ENCODE measurements around the gene SPG7. TPM values are rescaled to one million over a fixed set of nuclear protein-coding genes. Genes with fewer than 3 reads are reported as not detected.

The SPG7 gene
- total RNA-seq, 1 donor from 2014 or later, result 166 TPM

GRCh38 chr16:89482150-89482816 lies 25.9 kb upstream of the SPG7 start:
- DNase-seq, result no peak
- H3K27ac Mint-ChIP-seq (ENCODE audit: unreplicated experiment), result peak overlapping the region; percentile 75

GRCh38 chr16:89482817-89483205 lies 25.4 kb upstream of the SPG7 start:
- Mint-ChIP-seq H3K9me3 (ENCODE audit: unreplicated experiment) (peaks cover 22% of the 10 kb centered on the region), H3K4me3 (ENCODE audit: unreplicated experiment) (peak overlapping the region; percentile 77), H3K36me3 (ENCODE audit: unreplicated experiment) (no peaks in the 10 kb centered on the region), H3K4me1 (ENCODE audit: low read depth, unreplicated experiment) (peaks cover 75% of the 10 kb centered on the region), H3K27me3 (ENCODE audit: unreplicated experiment) (peaks cover 16% of the 10 kb centered on the region), H3K27ac (ENCODE audit: unreplicated experiment) (peak overlapping the region; percentile 54)
- TF ChIP-seq, protein P1, sequence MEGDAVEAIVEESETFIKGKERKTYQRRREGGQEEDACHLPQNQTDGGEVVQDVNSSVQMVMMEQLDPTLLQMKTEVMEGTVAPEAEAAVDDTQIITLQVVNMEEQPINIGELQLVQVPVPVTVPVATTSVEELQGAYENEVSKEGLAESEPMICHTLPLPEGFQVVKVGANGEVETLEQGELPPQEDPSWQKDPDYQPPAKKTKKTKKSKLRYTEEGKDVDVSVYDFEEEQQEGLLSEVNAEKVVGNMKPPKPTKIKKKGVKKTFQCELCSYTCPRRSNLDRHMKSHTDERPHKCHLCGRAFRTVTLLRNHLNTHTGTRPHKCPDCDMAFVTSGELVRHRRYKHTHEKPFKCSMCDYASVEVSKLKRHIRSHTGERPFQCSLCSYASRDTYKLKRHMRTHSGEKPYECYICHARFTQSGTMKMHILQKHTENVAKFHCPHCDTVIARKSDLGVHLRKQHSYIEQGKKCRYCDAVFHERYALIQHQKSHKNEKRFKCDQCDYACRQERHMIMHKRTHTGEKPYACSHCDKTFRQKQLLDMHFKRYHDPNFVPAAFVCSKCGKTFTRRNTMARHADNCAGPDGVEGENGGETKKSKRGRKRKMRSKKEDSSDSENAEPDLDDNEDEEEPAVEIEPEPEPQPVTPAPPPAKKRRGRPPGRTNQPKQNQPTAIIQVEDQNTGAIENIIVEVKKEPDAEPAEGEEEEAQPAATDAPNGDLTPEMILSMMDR (IDR thresholded peaks at IDR 0.05; ENCODE audit: partially characterized antibody, unreplicated experiment), result no peak
- no peak for DNase-seq

More at GRCh38 chr16:89482150-89482816, 25.9 kb upstream of the SPG7 start:
- H3K9me3 Mint-ChIP-seq (ENCODE audit: unreplicated experiment), result peaks cover 22% of the 10 kb centered on the region
- H3K4me1 Mint-ChIP-seq (ENCODE audit: low read depth, unreplicated experiment), result peaks cover 73% of the 10 kb centered on the region
- TF ChIP-seq, protein P1 (IDR thresholded peaks at IDR 0.05; ENCODE audit: partially characterized antibody, unreplicated experiment), result no peak
- peaks cover 16% of the 10 kb centered on the region for H3K27me3 Mint-ChIP-seq (ENCODE audit: unreplicated experiment)
- H3K36me3 Mint-ChIP-seq (ENCODE audit: unreplicated experiment), result no peaks in the 10 kb centered on the region
- peak overlapping the region; percentile 77 for H3K4me3 Mint-ChIP-seq (ENCODE audit: unreplicated experiment)

GRCh38 chr16:89484041-89484501 lies 24.1 kb upstream of the SPG7 start:
- peak overlapping the region; percentile 80 for H3K4me3 Mint-ChIP-seq (ENCODE audit: unreplicated experiment)

DNA sequence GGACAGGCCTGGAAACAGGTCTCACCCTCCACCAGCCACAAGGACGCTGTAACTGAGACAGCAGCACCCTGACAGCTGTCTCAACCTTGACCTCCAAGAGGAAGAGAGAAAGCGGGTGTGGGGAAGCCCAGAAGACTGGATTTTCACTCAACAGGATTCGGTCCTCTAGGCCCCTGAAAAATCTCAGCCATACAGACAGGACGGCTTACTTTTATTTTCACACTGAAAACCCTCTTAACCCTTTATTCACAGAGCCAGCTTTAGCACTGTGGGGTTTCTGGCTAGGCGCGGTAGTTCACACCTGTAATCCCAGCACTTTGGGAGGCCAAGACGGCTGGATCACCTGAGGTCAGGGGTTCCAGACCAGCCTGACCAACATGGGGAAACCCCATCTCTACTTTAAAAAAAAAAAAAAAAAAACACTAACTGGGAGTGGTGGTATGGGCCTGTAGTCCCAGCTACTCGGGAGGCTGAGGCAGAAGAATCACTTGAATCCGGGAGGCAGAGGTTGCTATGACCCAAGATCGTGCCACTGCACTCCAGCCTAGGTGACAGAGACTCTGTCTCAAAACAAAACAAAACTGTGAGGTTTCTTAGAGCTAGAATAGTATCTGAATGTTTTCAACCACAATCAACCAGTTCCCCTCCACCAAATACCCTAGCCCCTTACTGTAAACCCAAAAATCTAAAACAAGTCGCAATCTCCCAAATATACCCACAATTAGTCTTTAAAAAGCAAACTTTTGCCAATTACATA lies 23.1 kb upstream of the SPG7 start:
- TF ChIP-seq, protein P1 (IDR thresholded peaks at IDR 0.05; ENCODE audit: partially characterized antibody, unreplicated experiment), result no peak
- peaks cover 66% of the 10 kb centered on the region for H3K4me1 Mint-ChIP-seq (ENCODE audit: low read depth, unreplicated experiment)
- H3K4me3 Mint-ChIP-seq (ENCODE audit: unreplicated experiment), result peak overlapping the region; percentile 80
- H3K36me3 Mint-ChIP-seq (ENCODE audit: unreplicated experiment), result no peaks in the 10 kb centered on the region
- peaks cover 29% of the 10 kb centered on the region for H3K9me3 Mint-ChIP-seq (ENCODE audit: unreplicated experiment)
- peak overlapping the region; percentile 96 for H3K27ac Mint-ChIP-seq (ENCODE audit: unreplicated experiment)
- peak; percentile 51 for DNase-seq
- peaks cover 21% of the 10 kb centered on the region for H3K27me3 Mint-ChIP-seq (ENCODE audit: unreplicated experiment)

More at GRCh38 chr16:89484041-89484501, 24.1 kb upstream of the SPG7 start:
- TF ChIP-seq, protein P1 (IDR thresholded peaks at IDR 0.05; ENCODE audit: partially characterized antibody, unreplicated experiment), result no peak
- no peaks in the 10 kb centered on the region for H3K36me3 Mint-ChIP-seq (ENCODE audit: unreplicated experiment)
- DNase-seq, result no peak
- H3K27me3 Mint-ChIP-seq (ENCODE audit: unreplicated experiment), result peaks cover 19% of the 10 kb centered on the region
- peaks cover 27% of the 10 kb centered on the region for H3K9me3 Mint-ChIP-seq (ENCODE audit: unreplicated experiment)
- H3K4me1 Mint-ChIP-seq (ENCODE audit: low read depth, unreplicated experiment), result peaks cover 69% of the 10 kb centered on the region
- peak overlapping the region; percentile 96 for H3K27ac Mint-ChIP-seq (ENCODE audit: unreplicated experiment)
